Smooth muscle cell (in vitro differentiated cells): Measurements from ENCODE around the gene PSME3IP1. TPM values are rescaled to one million over a fixed set of nuclear protein-coding genes. Genes with fewer than 3 reads are reported as not detected.
"Not testable (repeated sequence)": the region's sequence is repeated elsewhere in the genome, so short reads cannot be mapped to it uniquely, and the experiment has no call there.

ENCODE experiments used
- DNase-seq: peaks from one replicate; lab custom pipeline; 2025; ENCODE audit not compliant: unreplicated experiment; lab: John Stamatoyannopoulos, UW
- H2AFZ ChIP-seq: fragments of 200-600 bp; sonication (generic); 2 replicates; pipeline ENCODE4 v1.6.0; 2016; ENCODE audit warnings: antibody characterized with exemption, low read depth, mild to moderate bottlenecking
- H3F3A ChIP-seq: fragments of 200-600 bp; sonication (generic); 2 replicates; pipeline ENCODE4 v1.6.0; 2017; ENCODE audit warnings: antibody characterized with exemption, low read depth
- H3K27ac ChIP-seq: fragments of 200-600 bp; sonication (generic); 2 replicates; pipeline ENCODE4 v1.5.1; 2016; ENCODE audit warnings: low read depth, mild to moderate bottlenecking
- H3K27me3 ChIP-seq: fragments of 200-600 bp; sonication (generic); 2 replicates; pipeline ENCODE4 v1.6.1; 2016; ENCODE audit warnings: low read depth, mild to moderate bottlenecking
- H3K36me3 ChIP-seq: fragments of 200-600 bp; sonication (generic); 2 replicates; pipeline ENCODE4 v1.5.1; 2016; ENCODE audit warnings: low read depth
- H3K4me1 ChIP-seq: fragments of 200-600 bp; sonication (generic); 2 replicates; pipeline ENCODE4 v1.5.1; 2016; ENCODE audit warnings: low read depth
- H3K4me2 ChIP-seq: fragments of 200-600 bp; sonication (generic); 2 replicates; pipeline ENCODE4 v1.6.0; 2016; ENCODE audit warnings: mild to moderate bottlenecking
- H3K4me3 ChIP-seq: fragments of 200-600 bp; sonication (generic); 2 replicates; pipeline ENCODE4 v1.5.1; 2016; ENCODE audit warnings: mild to moderate bottlenecking
- H3K79me2 ChIP-seq: fragments of 200-600 bp; sonication (generic); 2 replicates; pipeline ENCODE4 v1.6.0; 2016; ENCODE audit warnings: low read depth, mild to moderate bottlenecking
- H3K9ac ChIP-seq: fragments of 200-600 bp; sonication (generic); 2 replicates; pipeline ENCODE4 v1.6.0; 2016; ENCODE audit warnings: low read depth
- H3K9me3 ChIP-seq: fragments of 200-600 bp; sonication (generic); replicated peaks from 2 replicates; pipeline ENCODE4 v1.5.1; 2016; ENCODE audit warnings: low read depth
- H4K20me1 ChIP-seq: fragments of 200-600 bp; sonication (generic); 2 replicates; pipeline ENCODE4 v1.6.0; 2016; ENCODE audit warnings: low read depth
- WGBS: methylation state at CpG from one replicate; pipeline ENCODE4 v1.1.7; 2016; ENCODE audit warnings: low lambda C conversion rate; 5-methylcytosine and 5-hydroxymethylcytosine counted together
- polyA plus RNA-seq: library from polyadenylated mRNA; unstranded; fragments of >200 nt; fragmentation: Nextera tagmentation; extraction: Ambion mirVana; gene quantifications from 2 replicates; pipeline ENCODE4 v1.2.1, GENCODE V29; 2016
- total RNA-seq: library from RNA; depleted of rRNA; stranded (reverse); fragments of >200 nt; gene quantifications from 2 replicates; pipeline ENCODE4 v1.2.3, GENCODE V29; 2014
- TF ChIP-seq, protein P1 (sequence below): fragments of 200-600 bp; sonication (generic); IDR thresholded peaks from 2 replicates; pipeline ENCODE4 v1.5.1; 2017; ENCODE audit warnings: borderline replicate concordance, mild to moderate bottlenecking, antibody characterized with exemption; ENCODE audit not compliant: insufficient read depth, poor library complexity, severe bottlenecking

The PSME3IP1 gene
- total and polyA plus RNA-seq, 2 experiments from 2014 or later, result 58.1 to 104 TPM

DNA sequence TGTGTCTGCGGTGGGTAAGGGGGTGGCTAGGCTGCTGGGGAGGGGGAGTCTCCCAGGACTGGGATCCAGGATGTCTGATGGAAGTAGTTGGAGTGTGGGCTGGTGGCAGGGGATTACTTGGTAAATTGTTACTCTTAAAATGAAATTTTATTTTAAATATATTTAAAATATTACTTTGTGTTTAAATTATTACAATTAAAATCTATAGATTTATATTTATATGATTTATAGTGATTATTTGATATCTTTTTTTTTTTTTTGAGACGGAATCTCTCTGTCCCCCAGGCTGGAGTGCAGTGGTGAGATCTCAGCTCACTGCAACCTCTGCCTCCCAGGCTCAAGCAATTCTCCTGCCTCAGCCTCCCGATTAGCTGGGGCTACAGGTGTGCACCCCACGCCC, 74.9 kb downstream of the PSME3IP1 start:
- H3K4me3 ChIP-seq, result no peak overlapping the region
- H3K9ac ChIP-seq, result no peak overlapping the region
- H3K4me2 ChIP-seq, result no peak overlapping the region
- H3F3A ChIP-seq, result no peaks in the 10 kb centered on the region
- peaks cover 18% of the 10 kb centered on the region for H4K20me1 ChIP-seq
- H3K27me3 ChIP-seq, result no peaks in the 10 kb centered on the region
- no peaks in the 10 kb centered on the region for H3K36me3 ChIP-seq
- DNase-seq, result no peak
- H3K27ac ChIP-seq, result no peak overlapping the region
- WGBS, result 97% methylated on average over 4 of the region's 4 CpGs
- H3K4me1 ChIP-seq, result no peaks in the 10 kb centered on the region
- TF ChIP-seq, protein P1, sequence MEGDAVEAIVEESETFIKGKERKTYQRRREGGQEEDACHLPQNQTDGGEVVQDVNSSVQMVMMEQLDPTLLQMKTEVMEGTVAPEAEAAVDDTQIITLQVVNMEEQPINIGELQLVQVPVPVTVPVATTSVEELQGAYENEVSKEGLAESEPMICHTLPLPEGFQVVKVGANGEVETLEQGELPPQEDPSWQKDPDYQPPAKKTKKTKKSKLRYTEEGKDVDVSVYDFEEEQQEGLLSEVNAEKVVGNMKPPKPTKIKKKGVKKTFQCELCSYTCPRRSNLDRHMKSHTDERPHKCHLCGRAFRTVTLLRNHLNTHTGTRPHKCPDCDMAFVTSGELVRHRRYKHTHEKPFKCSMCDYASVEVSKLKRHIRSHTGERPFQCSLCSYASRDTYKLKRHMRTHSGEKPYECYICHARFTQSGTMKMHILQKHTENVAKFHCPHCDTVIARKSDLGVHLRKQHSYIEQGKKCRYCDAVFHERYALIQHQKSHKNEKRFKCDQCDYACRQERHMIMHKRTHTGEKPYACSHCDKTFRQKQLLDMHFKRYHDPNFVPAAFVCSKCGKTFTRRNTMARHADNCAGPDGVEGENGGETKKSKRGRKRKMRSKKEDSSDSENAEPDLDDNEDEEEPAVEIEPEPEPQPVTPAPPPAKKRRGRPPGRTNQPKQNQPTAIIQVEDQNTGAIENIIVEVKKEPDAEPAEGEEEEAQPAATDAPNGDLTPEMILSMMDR, result no peak
- no peaks in the 10 kb centered on the region for H3K79me2 ChIP-seq
- no peak overlapping the region for H2AFZ ChIP-seq
- H3K9me3 ChIP-seq, result no peaks in the 10 kb centered on the region

DNA sequence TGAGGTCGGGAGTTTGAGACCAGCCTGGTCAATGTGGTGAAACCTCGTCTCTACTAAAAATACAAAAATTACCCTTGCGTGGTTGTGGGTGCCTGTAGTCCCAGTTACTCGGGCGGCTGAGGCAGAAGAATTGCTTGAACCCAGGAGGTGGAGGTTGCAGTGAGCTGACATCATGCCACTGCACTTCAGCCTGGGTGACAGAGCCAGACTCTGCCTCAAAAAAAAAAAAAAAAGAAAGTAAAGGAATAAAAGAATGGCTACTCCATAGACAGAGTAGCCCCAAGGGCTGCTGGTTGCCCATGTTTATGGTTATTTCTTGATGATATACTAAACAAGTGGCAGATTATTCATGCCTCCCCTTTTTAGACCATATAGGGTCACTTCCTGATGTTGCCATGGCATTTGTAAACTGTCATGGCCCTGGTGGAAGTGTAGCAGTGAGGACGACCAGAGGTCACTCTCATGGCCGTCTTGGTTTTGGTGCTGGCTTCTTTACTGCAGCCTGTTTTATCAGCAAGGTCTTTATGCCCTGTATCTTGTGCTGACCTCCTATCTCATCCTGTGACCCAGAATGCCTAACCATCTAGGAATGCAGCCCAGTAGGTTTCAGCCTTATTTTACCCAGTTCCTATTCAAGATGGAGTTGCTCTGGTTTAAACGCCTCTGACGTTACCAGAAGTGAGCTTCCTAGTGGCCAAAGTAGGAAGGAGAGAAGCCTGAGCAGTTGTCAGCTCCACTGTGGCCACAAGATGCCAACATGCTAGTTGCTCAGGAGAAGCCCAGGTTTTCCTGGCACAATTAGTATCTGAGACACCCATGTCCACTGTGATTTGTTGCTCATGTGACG, 76.4 kb downstream of the PSME3IP1 start:
- WGBS, result 74% methylated on average over 10 of the region's 10 CpGs
- not testable (repeated sequence) for H3K27ac ChIP-seq, H3K9ac ChIP-seq, DNase-seq, H3K36me3 ChIP-seq, H3K27me3 ChIP-seq, H3K4me2 ChIP-seq, H3F3A ChIP-seq, H3K4me1 ChIP-seq, H2AFZ ChIP-seq, H3K9me3 ChIP-seq, H3K79me2 ChIP-seq, H3K4me3 ChIP-seq
- peaks cover 21% of the 10 kb centered on the region for H4K20me1 ChIP-seq

DNA sequence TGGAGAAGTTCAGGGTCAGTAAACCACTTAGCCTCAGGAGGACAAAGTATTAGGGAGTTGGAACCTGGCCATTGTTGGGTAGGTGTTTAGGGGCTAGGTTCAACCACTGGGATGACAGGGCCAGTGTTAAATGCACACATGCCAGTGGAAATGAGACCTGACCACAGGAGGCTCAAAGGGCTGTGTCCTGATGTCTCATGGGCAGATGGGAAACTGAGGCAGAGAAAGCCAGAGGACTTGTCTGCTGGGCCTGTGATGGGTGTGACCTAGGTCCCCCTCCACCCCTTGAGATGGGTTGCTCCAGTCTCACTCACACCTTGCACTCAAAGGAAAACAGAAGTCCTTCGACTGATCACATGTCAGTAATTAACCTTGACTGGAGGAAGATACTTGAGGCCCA, 77.4 kb downstream of the PSME3IP1 start:
- WGBS, result 73% methylated on average over 1 of the region's 1 CpG
- no peaks in the 10 kb centered on the region for H3K4me1 ChIP-seq
- no peaks in the 10 kb centered on the region for H3F3A ChIP-seq
- H3K9ac ChIP-seq, result no peak overlapping the region
- no peak overlapping the region for H3K4me2 ChIP-seq
- no peaks in the 10 kb centered on the region for H3K9me3 ChIP-seq
- H2AFZ ChIP-seq, result no peak overlapping the region
- no peaks in the 10 kb centered on the region for H3K27me3 ChIP-seq
- H3K79me2 ChIP-seq, result no peaks in the 10 kb centered on the region
- H4K20me1 ChIP-seq, result peaks cover 21% of the 10 kb centered on the region
- TF ChIP-seq, protein P1, result no peak
- no peaks in the 10 kb centered on the region for H3K36me3 ChIP-seq
- H3K27ac ChIP-seq, result no peak overlapping the region
- DNase-seq, result no peak
- no peak overlapping the region for H3K4me3 ChIP-seq

DNA sequence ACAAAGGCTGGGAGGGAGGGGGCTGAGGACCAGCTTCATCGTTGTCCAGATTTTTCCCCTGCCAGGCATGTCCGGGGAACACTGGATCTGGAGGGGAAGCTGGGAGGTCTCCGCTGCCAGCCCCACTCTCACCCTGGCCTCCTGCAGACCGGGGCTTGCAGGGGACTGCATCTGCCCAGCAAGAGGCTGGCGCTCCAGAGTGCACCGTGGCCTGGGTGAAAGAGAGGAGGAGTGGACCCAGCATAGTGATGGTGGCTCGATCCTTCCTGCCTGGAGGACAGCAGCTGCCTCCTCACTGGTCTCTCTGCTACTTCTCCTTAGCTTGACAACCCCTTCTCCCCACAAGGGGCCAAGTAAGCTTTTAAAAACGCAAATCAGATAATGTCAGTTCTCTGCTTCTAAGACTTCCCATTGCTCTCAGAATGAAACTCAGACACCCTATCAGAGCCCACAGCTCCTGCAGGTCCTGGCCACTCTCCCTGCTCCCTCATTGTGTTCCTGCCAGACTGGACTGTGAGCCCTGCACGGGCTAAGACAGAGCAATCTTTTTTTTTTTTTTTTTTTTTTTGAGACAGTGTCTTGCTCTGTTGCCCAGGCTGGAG, 78.4 kb downstream of the PSME3IP1 start:
- H3K36me3 ChIP-seq, result no peaks in the 10 kb centered on the region
- H3K4me1 ChIP-seq, result no peaks in the 10 kb centered on the region
- H3K27ac ChIP-seq, result no peak overlapping the region
- H3K9me3 ChIP-seq, result no peaks in the 10 kb centered on the region
- peaks cover 21% of the 10 kb centered on the region for H4K20me1 ChIP-seq
- DNase-seq, result no peak
- WGBS, result 80% methylated on average over 9 of the region's 9 CpGs
- no peak overlapping the region for H3K9ac ChIP-seq
- no peaks in the 10 kb centered on the region for H3F3A ChIP-seq
- H3K4me3 ChIP-seq, result no peak overlapping the region
- TF ChIP-seq, protein P1, result no peak
- H3K79me2 ChIP-seq, result no peaks in the 10 kb centered on the region
- H3K4me2 ChIP-seq, result no peak overlapping the region
- H3K27me3 ChIP-seq, result no peaks in the 10 kb centered on the region
- no peak overlapping the region for H2AFZ ChIP-seq
